Measurements from ENCODE around the gene RALY. TPM values are rescaled to one million over a fixed set of nuclear protein-coding genes. Genes with fewer than 3 reads are reported as not detected.

Gene RALY
- total RNA-seq, 1 experiment from 2014 or later = 119 TPM

DNA sequence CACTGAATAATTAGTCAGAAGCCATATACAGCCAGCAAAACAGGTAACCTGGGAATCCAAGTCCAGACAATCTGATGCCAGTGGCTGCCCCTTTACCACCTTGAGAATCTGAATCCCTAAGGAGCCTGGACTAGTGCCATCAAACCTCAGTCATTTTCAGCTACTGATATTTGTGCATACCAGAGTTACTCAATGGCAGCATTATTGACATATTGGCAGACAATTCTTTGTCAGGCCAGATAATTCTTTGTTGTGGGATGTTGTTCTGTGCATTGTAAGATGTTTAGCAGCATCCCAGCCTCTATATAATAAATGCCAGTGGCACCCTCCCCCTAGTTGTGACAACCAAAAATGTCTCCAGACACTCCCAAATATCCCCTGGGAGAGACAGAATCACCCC is 121.5 kb downstream of the RALY start (continued):
- TF ChIP-seq, protein P1, sequence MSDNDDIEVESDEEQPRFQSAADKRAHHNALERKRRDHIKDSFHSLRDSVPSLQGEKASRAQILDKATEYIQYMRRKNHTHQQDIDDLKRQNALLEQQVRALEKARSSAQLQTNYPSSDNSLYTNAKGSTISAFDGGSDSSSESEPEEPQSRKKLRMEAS (IDR thresholded peaks at IDR 0.05) = no peak

DNA sequence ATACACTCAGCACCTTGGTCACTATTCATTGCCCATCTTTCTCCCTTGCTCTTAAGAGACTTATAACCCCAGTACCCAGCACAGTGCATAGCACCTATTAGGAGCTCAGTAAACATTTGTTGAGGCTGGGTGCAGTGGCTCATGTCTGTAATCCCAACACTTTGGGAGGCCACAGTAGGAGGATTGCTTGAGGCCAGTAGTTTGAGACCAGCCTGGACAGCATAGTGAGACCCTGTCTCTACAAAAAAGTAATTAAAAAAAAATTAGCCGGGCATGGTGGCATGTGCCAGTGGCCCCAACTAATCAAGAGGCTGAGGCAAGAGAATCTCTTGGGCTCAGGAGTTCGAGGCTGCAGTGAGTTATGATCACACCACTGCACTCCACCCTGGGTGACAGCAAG is 126.5 kb downstream of the RALY start:
- Histone ChIP-seq H3K4me3 (replicated peaks in 1 of 2; ENCODE audit: low read depth in 1 of 2, low read length in 2 of 2) (no peak overlapping the region), H3K27me3 (ENCODE audit: insufficient read depth, low read length) (no peaks in the 10 kb centered on the region), H3K9ac (ENCODE audit: low read length) (no peak overlapping the region), H3K79me2 (ENCODE audit: insufficient read depth, low read length) (no peaks in the 10 kb centered on the region), H3K4me2 (ENCODE audit: low read length) (no peak overlapping the region), H3K9me2 (ENCODE audit: insufficient read depth) (no peaks in the 10 kb centered on the region), H4K20me1 (ENCODE audit: insufficient read depth) (no peaks in the 10 kb centered on the region), H2AFZ (ENCODE audit: low read depth, low read length, poor library complexity, severe bottlenecking) (no peak overlapping the region), H3K9me3 (ENCODE audit: control insufficient read depth in 1 of 2, insufficient read depth in 1 of 2, low read depth in 1 of 2, low read length in 2 of 2) (no peaks in the 10 kb centered on the region), H3K4me1 (ENCODE audit: control insufficient read depth in 1 of 2, insufficient read depth in 2 of 2, low read length in 2 of 2) (peaks cover 7 to 14% of the 10 kb centered on the region in 2 experiments; a peak in 3 of 4 replicates), H3K36me3 (ENCODE audit: control insufficient read depth in 1 of 2, insufficient read depth in 2 of 2, low read length in 2 of 2) (no peaks in the 10 kb centered on the region), H3K27ac (ENCODE audit: low read depth, low read length) (no peak overlapping the region)
- DNase-seq (ENCODE audit: low read depth, low spot score) = no peak
- no peak for TF ChIP-seq EGR1 (IDR thresholded peaks at IDR 0.05; ENCODE audit: low read depth)
- no peak for TF ChIP-seq POLR2AphosphoS5 (IDR thresholded peaks at IDR 0.05; ENCODE audit: low read depth, low read length)
- TF ChIP-seq POLR2A (IDR thresholded peaks at IDR 0.05; ENCODE audit: borderline replicate concordance, extremely low read depth, insufficient read depth, insufficient read length) = no peak
- TF ChIP-seq CBX3 (IDR thresholded peaks at IDR 0.05; ENCODE audit: low read depth) = no peak
- no peak for TF ChIP-seq EZH2 (IDR thresholded peaks at IDR 0.05)
- TF ChIP-seq SRF (IDR thresholded peaks at IDR 0.05; ENCODE audit: low read depth) = no peak
- TF ChIP-seq SP1 (IDR thresholded peaks at IDR 0.05; ENCODE audit: low read depth) = no peak
- no peak for TF ChIP-seq CEBPB (IDR thresholded peaks at IDR 0.05; ENCODE audit: low read depth)
- TF ChIP-seq, protein P2, sequence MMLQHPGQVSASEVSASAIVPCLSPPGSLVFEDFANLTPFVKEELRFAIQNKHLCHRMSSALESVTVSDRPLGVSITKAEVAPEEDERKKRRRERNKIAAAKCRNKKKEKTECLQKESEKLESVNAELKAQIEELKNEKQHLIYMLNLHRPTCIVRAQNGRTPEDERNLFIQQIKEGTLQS (IDR thresholded peaks at IDR 0.05) = no peak
- TF ChIP-seq JUND (IDR thresholded peaks at IDR 0.05) = no peak
- TF ChIP-seq RAD21 (IDR thresholded peaks at IDR 0.05; ENCODE audit: low read depth) = no peak
- TF ChIP-seq EZH2phosphoT487 (IDR thresholded peaks at IDR 0.05; ENCODE audit: borderline replicate concordance) = no peak
- TF ChIP-seq SIN3A (IDR thresholded peaks at IDR 0.05; ENCODE audit: low read depth) = no peak
- TF ChIP-seq, protein P3, sequence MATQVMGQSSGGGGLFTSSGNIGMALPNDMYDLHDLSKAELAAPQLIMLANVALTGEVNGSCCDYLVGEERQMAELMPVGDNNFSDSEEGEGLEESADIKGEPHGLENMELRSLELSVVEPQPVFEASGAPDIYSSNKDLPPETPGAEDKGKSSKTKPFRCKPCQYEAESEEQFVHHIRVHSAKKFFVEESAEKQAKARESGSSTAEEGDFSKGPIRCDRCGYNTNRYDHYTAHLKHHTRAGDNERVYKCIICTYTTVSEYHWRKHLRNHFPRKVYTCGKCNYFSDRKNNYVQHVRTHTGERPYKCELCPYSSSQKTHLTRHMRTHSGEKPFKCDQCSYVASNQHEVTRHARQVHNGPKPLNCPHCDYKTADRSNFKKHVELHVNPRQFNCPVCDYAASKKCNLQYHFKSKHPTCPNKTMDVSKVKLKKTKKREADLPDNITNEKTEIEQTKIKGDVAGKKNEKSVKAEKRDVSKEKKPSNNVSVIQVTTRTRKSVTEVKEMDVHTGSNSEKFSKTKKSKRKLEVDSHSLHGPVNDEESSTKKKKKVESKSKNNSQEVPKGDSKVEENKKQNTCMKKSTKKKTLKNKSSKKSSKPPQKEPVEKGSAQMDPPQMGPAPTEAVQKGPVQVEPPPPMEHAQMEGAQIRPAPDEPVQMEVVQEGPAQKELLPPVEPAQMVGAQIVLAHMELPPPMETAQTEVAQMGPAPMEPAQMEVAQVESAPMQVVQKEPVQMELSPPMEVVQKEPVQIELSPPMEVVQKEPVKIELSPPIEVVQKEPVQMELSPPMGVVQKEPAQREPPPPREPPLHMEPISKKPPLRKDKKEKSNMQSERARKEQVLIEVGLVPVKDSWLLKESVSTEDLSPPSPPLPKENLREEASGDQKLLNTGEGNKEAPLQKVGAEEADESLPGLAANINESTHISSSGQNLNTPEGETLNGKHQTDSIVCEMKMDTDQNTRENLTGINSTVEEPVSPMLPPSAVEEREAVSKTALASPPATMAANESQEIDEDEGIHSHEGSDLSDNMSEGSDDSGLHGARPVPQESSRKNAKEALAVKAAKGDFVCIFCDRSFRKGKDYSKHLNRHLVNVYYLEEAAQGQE (IDR thresholded peaks at IDR 0.05; ENCODE audit: low read depth) = no peak
- no peak for ATAC-seq
- ChIA-PET POLR2A (no interaction called here), RAD21 (ENCODE audit: low non-redundant PET in 1 of 2, low total read pairs in 2 of 2, uncharacterized antibody in 2 of 2, unreplicated experiment in 2 of 2) (no interaction called here), CTCF (no interaction called here)
- BruUV-seq (replicated peaks) = no TSS peak
- intact Hi-C loops (cut with micrococcal nuclease) = loop anchor here (10.0 kb wide), 3 partner anchors 465 to 1025 kb away; no protein-coding TSS in a partner anchor

Data from HCT116 (cell line).